Neuron (in vitro differentiated cells): ENCODE results near the gene NLRC4.
"Not testable (repeated sequence)": the region's sequence is repeated elsewhere in the genome, so short reads cannot be mapped to it uniquely, and the experiment has no call there.

Experiments used
- H2AFZ ChIP-seq: one replicate; pipeline ENCODE4 v1.6.1; 2013; ENCODE audit warnings: low read depth, mild to moderate bottlenecking, inconsistent platforms, low read length, moderate library complexity
- H3K27me3 ChIP-seq: one replicate; pipeline ENCODE4 v1.6.1; 2013; ENCODE audit warnings: low read length; ENCODE audit not compliant: insufficient read depth
- H3K36me3 ChIP-seq: one replicate; pipeline ENCODE4 v1.6.1; 2013; ENCODE audit warnings: low read length; ENCODE audit not compliant: insufficient read depth
- H3K4me1 ChIP-seq: one replicate; pipeline ENCODE4 v1.6.1; 2013; ENCODE audit warnings: low read length; ENCODE audit not compliant: insufficient read depth
- H3K4me3 ChIP-seq: 2 replicates; pipeline ENCODE4 v1.5.1; 2013; ENCODE audit warnings: mild to moderate bottlenecking, low read length, moderate library complexity
- H3K9me3 ChIP-seq: one replicate; pipeline ENCODE4 v1.6.1; 2013; ENCODE audit warnings: low read length

Gene NLRC4

DNA sequence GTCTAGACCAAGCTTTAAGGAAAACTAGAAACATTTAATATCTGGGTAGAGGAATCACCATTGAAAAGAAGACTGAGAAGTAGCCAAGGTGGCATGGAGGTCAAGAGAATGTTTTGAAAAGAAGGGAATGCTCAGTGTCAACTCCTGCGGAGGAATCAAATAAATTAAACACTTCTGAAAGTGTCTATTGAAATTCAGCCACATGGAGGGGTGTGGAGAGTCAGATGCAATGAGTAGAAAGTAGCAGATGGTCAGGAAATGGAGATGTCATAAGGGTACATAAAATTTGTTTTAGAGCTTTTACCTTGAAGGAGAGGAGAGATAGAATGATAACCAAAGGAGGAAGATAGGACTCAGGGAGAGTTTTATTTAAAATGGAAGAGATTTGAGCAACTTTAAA is 35.1 kb downstream of the NLRC4 start:
- H3K4me3 ChIP-seq = no peak overlapping the region
- H3K4me1 ChIP-seq = peaks cover 8% of the 10 kb centered on the region
- H3K36me3 ChIP-seq = peaks cover 13% of the 10 kb centered on the region
- H2AFZ ChIP-seq = no peak overlapping the region
- H3K9me3 ChIP-seq = no peaks in the 10 kb centered on the region
- no peaks in the 10 kb centered on the region for H3K27me3 ChIP-seq

DNA sequence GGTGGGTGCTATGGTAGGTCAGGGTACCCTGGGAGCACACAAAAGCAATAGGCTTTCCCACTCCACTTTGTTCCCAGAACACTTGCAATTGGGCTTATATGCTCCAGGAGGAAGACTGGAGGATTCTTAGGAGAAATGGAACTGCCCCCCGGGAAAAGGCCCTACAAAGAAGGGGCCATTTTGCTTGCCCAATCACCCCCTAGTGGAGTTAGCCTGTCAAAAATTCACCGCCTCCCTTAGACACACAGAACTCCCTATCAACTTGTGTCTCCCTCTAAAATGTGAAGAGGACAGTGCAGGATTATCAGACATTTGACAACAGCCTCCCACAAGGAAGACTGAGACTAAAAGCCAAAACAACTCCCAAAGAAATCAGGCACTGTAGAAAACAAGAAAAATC is 36.5 kb downstream of the NLRC4 start:
- H3K9me3 ChIP-seq = no peaks in the 10 kb centered on the region
- no peak overlapping the region for H2AFZ ChIP-seq

GRCh38 chr2:32227492-32227891 is 37.2 kb downstream of the NLRC4 start:
- Histone ChIP-seq H3K9me3 (no peaks in the 10 kb centered on the region), H3K4me1 (peaks cover 8% of the 10 kb centered on the region), H2AFZ (no peak overlapping the region), H3K4me3 (no peak overlapping the region), H3K27me3 (no peaks in the 10 kb centered on the region), H3K36me3 (peaks cover 24% of the 10 kb centered on the region)

More for the DNA sequence above, 36.5 kb downstream of the NLRC4 start:
- Histone ChIP-seq H3K27me3 (no peaks in the 10 kb centered on the region), H3K4me1 (peaks cover 8% of the 10 kb centered on the region), H3K4me3 (no peak overlapping the region), H3K36me3 (peaks cover 17% of the 10 kb centered on the region)

GRCh38 chr2:32222966-32223365 is 41.7 kb downstream of the NLRC4 start:
- Histone ChIP-seq H3K9me3 (no peaks in the 10 kb centered on the region), H3K4me1 (no peaks in the 10 kb centered on the region), H3K4me3 (no peak overlapping the region), H3K36me3 (peaks cover 41% of the 10 kb centered on the region), H2AFZ (no peak overlapping the region), H3K27me3 (no peaks in the 10 kb centered on the region)

DNA sequence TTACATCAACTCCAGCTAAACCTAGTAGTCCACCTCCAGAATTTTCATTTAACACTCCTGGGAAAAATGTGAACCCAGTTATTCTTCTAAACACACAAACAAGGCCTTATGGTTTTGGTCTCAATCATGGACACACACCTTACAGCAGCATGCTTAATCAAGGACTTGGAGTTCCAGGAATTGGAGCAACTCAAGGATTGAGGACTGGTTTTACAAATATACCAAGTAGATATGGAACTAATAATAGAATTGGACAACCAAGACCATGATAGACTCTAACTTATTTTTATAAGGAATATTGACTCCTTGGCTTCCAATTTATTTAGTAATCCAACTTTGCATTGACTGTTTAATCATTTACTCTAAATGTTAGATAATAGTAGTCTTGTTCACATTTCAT is 44.2 kb downstream of the NLRC4 start:
- no peaks in the 10 kb centered on the region for H3K9me3 ChIP-seq
- H2AFZ ChIP-seq = no peak overlapping the region
- peaks cover 32% of the 10 kb centered on the region for H3K36me3 ChIP-seq
- no peak overlapping the region for H3K4me3 ChIP-seq
- no peaks in the 10 kb centered on the region for H3K27me3 ChIP-seq
- no peaks in the 10 kb centered on the region for H3K4me1 ChIP-seq

- no peaks in the 10 kb centered on the region for H3K9me3 ChIP-seq
- H2AFZ ChIP-seq = no peak overlapping the region
- no peak overlapping the region for H3K4me3 ChIP-seq
- H3K27me3 ChIP-seq = no peaks in the 10 kb centered on the region
- H3K4me1 ChIP-seq = no peaks in the 10 kb centered on the region
- H3K36me3 ChIP-seq = peaks cover 16% of the 10 kb centered on the region
These were observed 52.4 kb downstream of the NLRC4 start for GRCh38 chr2:32212295-32212694.

DNA sequence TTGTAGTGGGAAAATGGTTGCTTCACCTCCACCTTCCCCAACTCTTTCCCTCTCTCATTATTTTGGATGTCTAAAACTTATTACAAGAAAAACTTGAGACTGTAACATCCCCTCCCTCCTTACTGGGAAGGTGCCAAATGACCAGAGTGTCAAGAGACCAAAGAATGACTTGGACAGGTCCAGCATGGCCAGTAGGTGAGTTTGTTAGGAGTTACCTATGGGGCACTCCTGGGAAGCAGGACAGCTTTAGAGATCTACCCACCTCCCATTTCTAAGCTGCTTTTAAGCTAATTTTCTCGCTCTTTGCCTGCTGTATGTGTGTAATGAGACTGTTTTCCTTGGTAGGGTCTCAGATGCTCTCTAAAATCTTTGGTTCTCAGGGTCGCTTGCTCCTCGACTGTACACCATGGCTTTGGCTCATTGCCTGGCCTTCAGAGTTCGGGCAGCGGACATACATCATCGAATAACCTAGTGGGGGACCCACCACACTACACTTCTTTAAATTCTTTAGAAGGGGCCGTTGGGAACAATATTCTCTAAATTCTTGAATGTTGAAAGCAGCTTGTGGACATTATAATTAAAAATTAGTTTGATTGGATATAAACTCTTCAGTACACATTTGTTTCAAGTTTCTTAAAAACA is 53.8 kb downstream of the NLRC4 start:
- peaks cover 24% of the 10 kb centered on the region for H3K36me3 ChIP-seq
- no peak overlapping the region for H3K4me3 ChIP-seq
- no peaks in the 10 kb centered on the region for H3K27me3 ChIP-seq
- no peak overlapping the region for H2AFZ ChIP-seq
- H3K4me1 ChIP-seq = no peaks in the 10 kb centered on the region
- H3K9me3 ChIP-seq = no peaks in the 10 kb centered on the region

DNA sequence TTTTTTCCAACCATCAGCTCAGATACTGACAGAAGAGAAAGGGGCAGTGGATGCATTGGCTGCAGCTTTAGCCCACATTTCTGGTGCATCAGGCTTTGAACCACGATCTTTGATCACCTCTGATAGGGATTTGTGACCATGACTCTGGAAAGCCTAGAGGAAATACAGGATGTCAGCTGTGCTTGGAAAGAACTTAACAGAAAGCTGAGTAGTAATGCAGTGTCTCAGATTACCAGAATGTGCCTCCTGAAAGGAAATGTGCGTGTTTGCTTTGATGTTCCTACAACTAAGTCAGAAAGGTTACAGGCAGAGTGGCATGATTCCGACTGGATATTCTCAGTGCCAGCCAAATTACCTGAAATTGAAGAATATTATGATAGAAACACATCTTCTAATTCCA is 61.3 kb downstream of the NLRC4 start:
- not testable (repeated sequence) for H3K9me3 ChIP-seq, H3K4me3 ChIP-seq, H3K27me3 ChIP-seq, H2AFZ ChIP-seq, H3K4me1 ChIP-seq
- peaks cover 32% of the 10 kb centered on the region for H3K36me3 ChIP-seq

DNA sequence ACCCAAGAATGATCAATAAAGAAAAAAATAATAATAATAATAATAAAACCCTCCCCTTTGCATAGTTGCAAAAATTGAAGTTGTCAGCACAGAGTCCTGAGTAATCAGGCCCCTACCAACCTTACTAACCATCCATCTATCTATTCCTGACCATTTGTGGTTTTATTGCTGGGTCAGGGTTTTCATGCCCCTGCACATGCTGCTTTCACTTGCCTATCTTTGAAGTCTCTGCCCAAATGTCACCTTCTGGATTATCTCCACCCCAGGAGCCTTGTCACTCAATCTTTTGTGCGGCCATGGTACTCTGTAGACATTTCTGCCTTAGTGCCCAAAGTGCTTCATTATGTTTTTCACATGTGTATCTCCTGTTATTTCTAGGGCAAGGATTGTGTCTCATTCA is 63.9 kb downstream of the NLRC4 start:
- peaks cover 39% of the 10 kb centered on the region for H3K36me3 ChIP-seq
- H3K27me3 ChIP-seq = no peaks in the 10 kb centered on the region
- H3K4me3 ChIP-seq = no peak overlapping the region
- no peaks in the 10 kb centered on the region for H3K4me1 ChIP-seq
- H2AFZ ChIP-seq = no peak overlapping the region
- no peaks in the 10 kb centered on the region for H3K9me3 ChIP-seq

DNA sequence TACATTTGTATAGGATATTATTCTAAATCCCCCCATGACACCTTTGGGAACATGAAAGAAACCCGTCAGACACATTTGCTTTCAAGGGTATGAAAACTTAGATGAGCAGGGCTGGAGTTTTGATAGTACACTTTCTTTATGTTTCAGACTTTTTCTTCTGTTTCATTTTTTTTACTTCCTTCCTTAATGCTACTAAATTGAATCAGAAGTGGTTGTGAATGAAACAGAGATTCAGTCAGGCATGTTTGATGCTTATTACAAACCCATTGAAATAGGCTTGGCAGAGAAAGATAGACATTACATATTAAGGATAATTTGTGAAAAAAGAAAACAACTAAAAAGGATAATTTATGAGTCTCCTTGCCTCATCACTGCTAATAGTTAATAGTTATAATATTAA is 72.3 kb downstream of the NLRC4 start:
- H3K4me1 ChIP-seq = no peaks in the 10 kb centered on the region
- H3K4me3 ChIP-seq = no peak overlapping the region
- no peaks in the 10 kb centered on the region for H3K9me3 ChIP-seq
- peaks cover 36% of the 10 kb centered on the region for H3K36me3 ChIP-seq
- H2AFZ ChIP-seq = no peak overlapping the region
- H3K27me3 ChIP-seq = no peaks in the 10 kb centered on the region

DNA sequence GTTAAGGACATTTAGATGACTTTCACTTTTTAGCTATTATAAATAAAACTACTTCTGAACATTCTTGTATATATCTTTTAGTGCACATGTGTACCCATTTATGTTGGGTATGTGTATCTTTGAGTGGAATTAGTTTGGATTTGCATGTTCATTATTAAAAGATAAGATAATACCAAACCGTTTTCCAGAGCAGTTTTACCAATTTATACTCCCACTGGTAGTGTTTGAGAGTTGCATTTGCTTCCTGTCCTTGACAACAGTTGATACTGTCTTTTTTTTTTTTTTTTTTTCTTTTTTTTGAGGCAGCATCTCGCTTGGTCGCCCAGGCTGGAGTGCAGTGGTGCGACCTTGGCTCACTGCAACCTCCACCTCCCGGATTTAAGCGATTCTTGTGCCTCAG is 75.7 kb downstream of the NLRC4 start:
- Histone ChIP-seq H2AFZ (no peak overlapping the region), H3K4me3 (no peak overlapping the region), H3K27me3 (no peaks in the 10 kb centered on the region), H3K36me3 (peaks cover 43% of the 10 kb centered on the region), H3K9me3 (no peaks in the 10 kb centered on the region), H3K4me1 (no peaks in the 10 kb centered on the region)

GRCh38 chr2:32182667-32183066 is 82.0 kb downstream of the NLRC4 start:
- peaks cover 31% of the 10 kb centered on the region for H3K36me3 ChIP-seq

More at GRCh38 chr2:32182667-32183066, 82.0 kb downstream of the NLRC4 start:
- Histone ChIP-seq H3K4me3 (no peak overlapping the region), H3K4me1 (no peaks in the 10 kb centered on the region), H3K9me3 (no peaks in the 10 kb centered on the region), H3K27me3 (no peaks in the 10 kb centered on the region), H2AFZ (no peak overlapping the region)
